CD4-positive, alpha-beta T cell (primary cell): Measurements from ENCODE around the gene TMEM215. TPM values are rescaled to one million over a fixed set of nuclear protein-coding genes. Genes with fewer than 3 reads are reported as not detected.

ENCODE experiments used
- ATAC-seq: fragments of 200-7000 bp; cut with Tn5 transposase; one replicate; pipeline ENCODE4 v1.10.0; 2022; ENCODE audit warnings: mild to moderate bottlenecking; ENCODE audit not compliant: poor library complexity
- CTCF ChIA-PET: fragments of 350-600 bp; sonication (Branson Sonifier 250); formaldehyde crosslinking; loops from one replicate; lab custom pipeline; 2021; ENCODE audit warnings: antibody characterized with exemption, inconsistent platforms; lab: Charles Lee
- POLR2A ChIA-PET: fragments of 350-600 bp; sonication (Branson Sonifier 250); formaldehyde crosslinking; loops from one replicate; lab custom pipeline; 2021; ENCODE audit warnings: antibody characterized with exemption, inconsistent platforms; lab: Charles Lee
- DNase-seq, 14 experiments: peaks; one replicate each; pipeline ENCODE4 v3.0.0-alpha.2; 2013 to 2020; ENCODE audit warnings: mixed read lengths in 2 of 14
- H3K27ac ChIP-seq, 2 donors: one replicate each; pipeline versions ENCODE4 v1.5.1 to v1.7.0; 2013; ENCODE audit warnings: low read length in 2 of 2, low read depth in 1 of 2, mild to moderate bottlenecking in 1 of 2
- H3K27me3 ChIP-seq, 2 experiments: 1 replicate in 1 of 2; 2 replicates in 1 of 2; pipeline versions ENCODE4 v1.6.1 to v1.7.0; 2013; ENCODE audit warnings: low read length in 2 of 2, control low read depth in 1 of 2, mild to moderate bottlenecking in 1 of 2, moderate library complexity in 1 of 2; ENCODE audit not compliant: insufficient read depth in 2 of 2, control insufficient read depth in 1 of 2
- H3K36me3 ChIP-seq: one replicate; pipeline ENCODE4 v1.6.1; 2013; ENCODE audit warnings: low read length, control low read depth; ENCODE audit not compliant: insufficient read depth
- H3K4me1 ChIP-seq: one replicate; pipeline ENCODE4 v1.6.1; 2013; ENCODE audit warnings: low read length, control low read depth; ENCODE audit not compliant: insufficient read depth
- H3K4me3 ChIP-seq: one replicate; pipeline ENCODE4 v1.5.1; 2013; ENCODE audit warnings: mild to moderate bottlenecking, low read length, moderate library complexity
- H3K9me3 ChIP-seq, 2 experiments: 1 replicate in 1 of 2; 2 replicates in 1 of 2; pipeline versions ENCODE4 v1.6.1 to v1.7.0; 2013; ENCODE audit warnings: low read length in 2 of 2, mild to moderate bottlenecking in 2 of 2, control low read depth in 1 of 2, moderate library complexity in 1 of 2; ENCODE audit not compliant: control insufficient read depth in 1 of 2, insufficient read depth in 1 of 2
- H3K27ac Mint-ChIP-seq: one replicate; pipeline ENCODE4 v1.8.0; 2020; ENCODE audit warnings: mixed read lengths
- H3K27me3 Mint-ChIP-seq: one replicate; pipeline ENCODE4 v1.8.0; 2021; ENCODE audit warnings: mixed read lengths
- H3K36me3 Mint-ChIP-seq: one replicate; pipeline ENCODE4 v1.8.0; 2021; ENCODE audit warnings: low read depth, mixed read lengths
- H3K4me1 Mint-ChIP-seq: one replicate; pipeline ENCODE4 v1.8.0; 2021; ENCODE audit warnings: low read depth, mixed read lengths
- H3K4me3 Mint-ChIP-seq: one replicate; pipeline ENCODE4 v1.8.0; 2020; ENCODE audit warnings: mild to moderate bottlenecking, mixed read lengths
- H3K9me3 Mint-ChIP-seq: one replicate; pipeline ENCODE4 v1.8.0; 2020; ENCODE audit warnings: mixed read lengths
- intact Hi-C, 2 experiments: fragments of 100-400 bp; cut with DNase I in 1 of 2; cut with micrococcal nuclease in 1 of 2; formaldehyde crosslinking; loops; one replicate each; pipeline versions ENCODE4 v1.15.1 to v1.9.0; 2023 to 2025; cut with DNase I, micrococcal nuclease
- polyA plus RNA-seq, 2 donors: library from polyadenylated mRNA; unstranded; fragments of 120-200 nt; gene quantifications; one replicate each; pipeline ENCODE4 v1.2.1, GENCODE V29; 2013
- total RNA-seq, 174 experiments: library from RNA in 2 of 174; stranded (reverse) in 2 of 174; gene quantifications; one replicate each; pipeline ENCODE4 v1.2.3 and lab custom pipeline; 2021 to 2026
- TF ChIP-seq, protein P1 (sequence below): fragments of 200-600 bp; IDR thresholded peaks from one replicate; pipeline ENCODE4 v1.8.0; 2022; ENCODE audit warnings: antibody characterized with exemption, mild to moderate bottlenecking

The TMEM215 gene, protein sequence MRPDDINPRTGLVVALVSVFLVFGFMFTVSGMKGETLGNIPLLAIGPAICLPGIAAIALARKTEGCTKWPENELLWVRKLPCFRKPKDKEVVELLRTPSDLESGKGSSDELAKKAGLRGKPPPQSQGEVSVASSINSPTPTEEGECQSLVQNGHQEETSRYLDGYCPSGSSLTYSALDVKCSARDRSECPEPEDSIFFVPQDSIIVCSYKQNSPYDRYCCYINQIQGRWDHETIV
- total RNA-seq = not detected
- polyA plus RNA-seq (2013, experiment 1 of 2) = not detected
- 0.04 TPM for polyA plus RNA-seq (2013, experiment 2 of 2)
- 0 to 0.10 (median 0) reads per million in 172 experiments for total RNA-seq (lab: John Stamatoyannopoulos, UW)

DNA sequence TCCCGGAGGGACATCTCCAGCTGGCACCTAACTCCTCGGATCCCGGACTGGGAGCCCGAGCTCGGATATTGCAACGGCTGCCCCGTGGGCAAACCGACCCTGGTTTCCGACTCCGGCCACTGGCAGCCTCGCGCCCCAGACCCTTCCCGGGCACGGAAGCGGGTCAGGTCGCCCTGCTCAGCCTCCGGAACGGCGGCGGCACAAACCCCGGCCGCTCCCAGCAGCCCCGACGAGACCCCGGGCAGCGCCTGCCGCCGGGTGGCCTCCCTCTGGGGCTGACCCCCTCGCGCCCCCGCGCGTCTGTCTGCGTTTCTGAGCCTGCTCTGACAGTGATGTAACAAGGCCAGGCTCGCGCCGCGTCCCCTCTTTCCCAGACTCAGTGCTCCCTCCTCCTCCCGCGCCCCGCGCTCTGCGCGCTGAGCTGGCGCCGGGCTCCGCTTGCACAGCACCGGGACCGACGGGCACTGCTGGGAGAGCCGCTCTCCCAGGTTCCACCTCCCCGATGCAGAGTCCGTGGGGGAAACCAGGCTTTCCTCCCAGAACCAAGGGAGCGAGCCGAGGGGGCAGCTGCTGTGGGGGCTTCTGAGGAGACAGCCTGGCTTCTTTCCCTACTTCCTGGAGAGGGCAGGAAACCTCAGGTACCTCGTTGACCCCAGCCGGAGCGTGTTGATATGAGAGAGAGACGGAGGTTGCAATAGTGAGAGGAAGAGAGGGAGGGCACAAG is at the start of gene TMEM215:
TMEM215 (plus strand) TSS at position 373 of the 724 bp plus-strand sequence. CDS start 644 bp downstream, outside the sequence.
- Histone ChIP-seq H3K4me3 (no peak within 1 kb of the TSS), H3K4me1 (no peaks in the 10 kb centered on the region), H3K27ac (no peak within 1 kb of the TSS), H3K36me3 (no peaks in the 10 kb centered on the region), H3K27me3 (peaks cover 23 to 52% of the 10 kb centered on the region in 2 experiments), H3K9me3 (peaks cover 0 to 20% of the 10 kb centered on the region in 2 experiments)
- ChIA-PET CTCF (no interaction called here), POLR2A (no interaction called here)
- Mint-ChIP-seq H3K9me3 (peaks cover 2% of the 10 kb centered on the region), H3K4me1 (no peaks in the 10 kb centered on the region), H3K27ac (no peak within 1 kb of the TSS), H3K36me3 (no peaks in the 10 kb centered on the region), H3K4me3 (no peak within 1 kb of the TSS), H3K27me3 (peaks cover 73% of the 10 kb centered on the region)
- intact Hi-C loops = no loop called here
- TF ChIP-seq, protein P1, sequence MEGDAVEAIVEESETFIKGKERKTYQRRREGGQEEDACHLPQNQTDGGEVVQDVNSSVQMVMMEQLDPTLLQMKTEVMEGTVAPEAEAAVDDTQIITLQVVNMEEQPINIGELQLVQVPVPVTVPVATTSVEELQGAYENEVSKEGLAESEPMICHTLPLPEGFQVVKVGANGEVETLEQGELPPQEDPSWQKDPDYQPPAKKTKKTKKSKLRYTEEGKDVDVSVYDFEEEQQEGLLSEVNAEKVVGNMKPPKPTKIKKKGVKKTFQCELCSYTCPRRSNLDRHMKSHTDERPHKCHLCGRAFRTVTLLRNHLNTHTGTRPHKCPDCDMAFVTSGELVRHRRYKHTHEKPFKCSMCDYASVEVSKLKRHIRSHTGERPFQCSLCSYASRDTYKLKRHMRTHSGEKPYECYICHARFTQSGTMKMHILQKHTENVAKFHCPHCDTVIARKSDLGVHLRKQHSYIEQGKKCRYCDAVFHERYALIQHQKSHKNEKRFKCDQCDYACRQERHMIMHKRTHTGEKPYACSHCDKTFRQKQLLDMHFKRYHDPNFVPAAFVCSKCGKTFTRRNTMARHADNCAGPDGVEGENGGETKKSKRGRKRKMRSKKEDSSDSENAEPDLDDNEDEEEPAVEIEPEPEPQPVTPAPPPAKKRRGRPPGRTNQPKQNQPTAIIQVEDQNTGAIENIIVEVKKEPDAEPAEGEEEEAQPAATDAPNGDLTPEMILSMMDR = no peak
- DNase-seq (no peak), ATAC-seq (no peak)

DNA sequence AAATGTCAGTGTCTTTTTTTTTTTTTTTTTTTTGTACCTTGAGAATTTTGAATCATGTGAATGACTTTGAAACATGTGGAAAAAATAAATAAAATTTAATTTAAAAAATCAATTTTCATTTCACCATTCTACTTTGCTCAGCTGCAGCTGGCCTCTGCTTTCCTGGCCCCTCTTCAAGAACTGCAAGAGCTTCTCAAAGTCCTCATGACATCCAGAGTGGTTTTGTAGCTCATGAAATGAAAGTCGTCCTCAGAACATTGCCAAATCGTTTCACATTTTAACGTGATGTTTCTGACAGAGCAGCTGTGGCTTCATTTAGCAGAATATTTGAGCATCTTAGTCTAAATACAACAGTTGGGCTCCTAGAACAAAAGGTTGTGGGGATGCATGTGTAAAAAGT is 47.9 kb upstream of the TMEM215 start:
- Histone ChIP-seq H3K4me3 (no peak overlapping the region), H3K4me1 (no peaks in the 10 kb centered on the region), H3K27ac (no peak overlapping the region), H3K9me3 (no peaks in the 10 kb centered on the region), H3K36me3 (no peaks in the 10 kb centered on the region), H3K27me3 (no peaks in the 10 kb centered on the region)
- H3K36me3 Mint-ChIP-seq = no peaks in the 10 kb centered on the region
- no peak for DNase-seq
- TF ChIP-seq, protein P1 = no peak
- CTCF ChIA-PET = no interaction called here
- H3K4me1 Mint-ChIP-seq = no peaks in the 10 kb centered on the region
- no peak overlapping the region for H3K27ac Mint-ChIP-seq
- ATAC-seq = no peak
- no peak overlapping the region for H3K4me3 Mint-ChIP-seq
- POLR2A ChIA-PET = no interaction called here
- H3K9me3 Mint-ChIP-seq = peaks cover 3% of the 10 kb centered on the region
- intact Hi-C loops = no loop called here
- no peaks in the 10 kb centered on the region for H3K27me3 Mint-ChIP-seq

DNA sequence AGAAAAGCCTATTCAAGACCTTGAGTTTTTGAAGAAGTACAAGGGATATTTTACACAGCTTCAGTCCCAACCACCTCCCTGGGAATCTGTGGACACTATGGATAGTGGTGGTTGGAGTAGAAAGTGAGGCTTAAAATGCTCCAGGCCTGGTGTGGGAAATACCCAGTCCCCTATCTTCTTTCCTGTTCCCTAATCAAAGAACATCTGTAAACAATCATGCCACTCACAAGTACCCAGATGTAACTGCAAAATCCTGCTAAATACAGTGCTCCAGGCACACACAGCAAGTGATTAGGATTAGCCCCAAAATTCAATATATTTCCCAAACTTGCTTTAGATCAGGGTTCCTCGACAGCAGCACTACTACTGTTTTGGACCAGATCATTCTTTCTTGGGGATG is 46.0 kb upstream of the TMEM215 start:
- H3K4me1 ChIP-seq = no peaks in the 10 kb centered on the region
- no peaks in the 10 kb centered on the region for H3K36me3 ChIP-seq
- POLR2A ChIA-PET = no interaction called here
- Mint-ChIP-seq H3K36me3 (no peaks in the 10 kb centered on the region), H3K27ac (no peak overlapping the region), H3K9me3 (peaks cover 3% of the 10 kb centered on the region), H3K27me3 (no peaks in the 10 kb centered on the region), H3K4me3 (no peak overlapping the region), H3K4me1 (no peaks in the 10 kb centered on the region)
- no peaks in the 10 kb centered on the region for H3K27me3 ChIP-seq
- no peak overlapping the region for H3K4me3 ChIP-seq
- CTCF ChIA-PET = no interaction called here
- H3K9me3 ChIP-seq = no peaks in the 10 kb centered on the region
- ATAC-seq = no peak
- TF ChIP-seq, protein P1 = no peak
- DNase-seq = no peak
- intact Hi-C loops = no loop called here
- H3K27ac ChIP-seq = no peak overlapping the region
